Neural progenitor cell (in vitro differentiated cells): ENCODE results near the gene PLIN5. TPM values are rescaled to one million over a fixed set of nuclear protein-coding genes. Genes with fewer than 3 reads are reported as not detected.

ENCODE experiments used
- DNase-seq: peaks from one replicate; pipeline ENCODE4 v3.0.0-alpha.2; 2016; ENCODE audit warnings: low spot score
- H2AFZ ChIP-seq: fragments of 200-600 bp; sonication (generic); replicated peaks from 2 replicates; pipeline ENCODE4 v1.6.1; 2016; ENCODE audit warnings: antibody characterized with exemption
- H3F3A ChIP-seq: fragments of 200-600 bp; sonication (generic); 2 replicates; pipeline ENCODE4 v1.6.1; 2016; ENCODE audit warnings: antibody characterized with exemption, low read depth
- H3K27ac ChIP-seq: fragments of 200-600 bp; sonication (generic); 2 replicates; pipeline ENCODE4 v1.5.1; 2016; ENCODE audit warnings: mild to moderate bottlenecking
- H3K27me3 ChIP-seq: fragments of 200-600 bp; sonication (generic); 2 replicates; pipeline ENCODE4 v1.6.1; 2016; ENCODE audit warnings: mild to moderate bottlenecking, moderate library complexity
- H3K36me3 ChIP-seq: fragments of 200-600 bp; sonication (generic); 2 replicates; pipeline ENCODE4 v1.5.1; 2016
- H3K4me1 ChIP-seq: fragments of 200-600 bp; sonication (generic); 2 replicates; pipeline ENCODE4 v1.6.1; 2016; ENCODE audit warnings: mixed run types
- H3K4me2 ChIP-seq: fragments of 200-600 bp; sonication (generic); 2 replicates; pipeline ENCODE4 v1.6.1; 2016
- H3K4me3 ChIP-seq: fragments of 200-600 bp; sonication (generic); 2 replicates; pipeline ENCODE4 v1.5.1; 2016
- H3K79me2 ChIP-seq: fragments of 200-600 bp; sonication (generic); 2 replicates; pipeline ENCODE4 v1.6.1; 2016; ENCODE audit warnings: low read depth
- H3K9ac ChIP-seq: fragments of 200-600 bp; sonication (generic); 2 replicates; pipeline ENCODE4 v1.6.1; 2016
- H3K9me3 ChIP-seq: fragments of 200-600 bp; sonication (generic); 2 replicates; pipeline ENCODE4 v1.5.1; 2016; ENCODE audit warnings: low read depth
- H4K20me1 ChIP-seq: fragments of 200-600 bp; sonication (generic); 2 replicates; pipeline ENCODE4 v1.6.1; 2016; ENCODE audit warnings: low read depth
- H3K27ac Mint-ChIP-seq: 3 replicates; pipeline ENCODE4 v1.8.0; 2021; ENCODE audit warnings: mixed read lengths
- H3K27me3 Mint-ChIP-seq: 2 replicates; pipeline ENCODE4 v1.8.0; 2022; ENCODE audit warnings: low read depth, mild to moderate bottlenecking, inconsistent platforms, moderate library complexity, mixed read lengths; ENCODE audit not compliant: insufficient read depth
- H3K36me3 Mint-ChIP-seq: 3 replicates; pipeline ENCODE4 v1.8.0; 2021; ENCODE audit warnings: mixed read lengths
- H3K4me1 Mint-ChIP-seq: 3 replicates; pipeline ENCODE4 v1.8.0; 2021; ENCODE audit warnings: mixed read lengths
- H3K4me3 Mint-ChIP-seq: 3 replicates; pipeline ENCODE4 v1.8.0; 2021; ENCODE audit warnings: mild to moderate bottlenecking, moderate library complexity, mixed read lengths
- H3K9me3 Mint-ChIP-seq: 3 replicates; pipeline ENCODE4 v1.8.0; 2020; ENCODE audit warnings: mixed read lengths
- EZH2 ChIP-seq: fragments of 200-600 bp; sonication (generic); IDR thresholded peaks from 2 replicates; pipeline ENCODE4 v1.6.1; 2017; ENCODE audit warnings: antibody characterized with exemption, mild to moderate bottlenecking, moderate library complexity
- EZH2phosphoT487 ChIP-seq: fragments of 200-600 bp; sonication (generic); IDR thresholded peaks from 2 replicates; pipeline ENCODE4 v1.6.1; 2017; ENCODE audit warnings: antibody characterized with exemption
- total RNA-seq: library from RNA; depleted of rRNA; stranded (reverse); fragments of >200 nt; gene quantifications from 2 replicates; pipeline ENCODE4 v1.2.3, GENCODE V29; 2015; ENCODE audit warnings: low replicate concordance
- TF ChIP-seq, protein P1 (sequence below): fragments of 200-600 bp; sonication (generic); IDR thresholded peaks from 2 replicates; pipeline ENCODE4 v1.5.1; 2017; ENCODE audit warnings: antibody characterized with exemption, mild to moderate bottlenecking

The PLIN5 gene
- total RNA-seq, 1 donor from 2014 or later: 1.2 TPM

DNA sequence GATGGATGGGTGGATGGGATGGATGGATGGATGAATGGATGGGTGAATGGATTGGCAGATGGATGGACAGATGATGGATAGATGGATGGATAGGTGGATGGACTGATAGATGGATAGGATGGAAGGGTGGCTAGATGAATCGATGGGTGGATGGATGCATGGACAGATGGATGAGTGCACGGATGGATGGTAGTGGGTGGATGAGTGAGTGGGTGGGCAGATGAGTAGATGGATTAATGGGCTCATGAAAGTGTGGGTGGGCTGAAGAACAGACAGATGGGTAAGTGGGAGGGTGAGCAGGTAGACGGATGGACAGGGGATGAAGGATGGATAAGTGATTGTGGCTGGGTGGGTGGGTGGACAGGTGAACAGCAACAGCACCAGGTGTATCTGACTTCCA is 18.8 kb upstream of the PLIN5 start:
- peaks cover 34% of the 10 kb centered on the region for H4K20me1 ChIP-seq
- peaks cover 2% of the 10 kb centered on the region for H3K4me1 Mint-ChIP-seq

DNA sequence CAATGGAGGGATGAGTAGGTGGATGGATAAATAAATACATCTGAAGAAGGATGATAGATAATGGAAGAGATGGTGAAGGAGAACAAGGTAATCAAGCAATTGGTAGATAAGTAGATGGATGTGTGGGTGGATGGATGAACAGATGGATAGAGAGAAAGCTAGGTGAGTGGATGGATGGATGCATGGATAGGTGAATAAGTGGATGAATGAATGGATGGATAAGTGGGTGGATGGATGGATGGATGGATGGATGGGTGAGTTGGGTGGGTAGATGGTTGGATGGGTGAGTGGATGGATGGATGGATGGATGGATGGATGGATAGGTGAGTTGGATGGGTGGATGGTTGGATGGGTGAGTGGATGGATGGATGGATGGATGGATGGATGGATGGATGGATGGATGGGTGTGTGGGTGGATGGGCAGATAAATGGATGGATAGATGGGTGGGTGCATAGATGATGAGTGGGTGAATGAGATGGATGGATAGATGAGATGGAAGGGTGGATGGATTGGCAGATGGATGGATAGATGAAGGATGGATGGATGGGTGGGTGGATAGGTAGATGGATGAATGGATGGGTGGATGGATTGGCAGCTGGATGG is 18.2 kb upstream of the PLIN5 start:
- no peak overlapping the region for H3K4me3 Mint-ChIP-seq
- peaks cover 30% of the 10 kb centered on the region for H4K20me1 ChIP-seq

More for the DNA sequence above, 18.8 kb upstream of the PLIN5 start:
- H3K36me3 ChIP-seq: no peaks in the 10 kb centered on the region
- Mint-ChIP-seq H3K4me3 (no peak overlapping the region), H3K27ac (no peak overlapping the region), H3K9me3 (no peaks in the 10 kb centered on the region), H3K27me3 (no peaks in the 10 kb centered on the region), H3K36me3 (peaks cover 19% of the 10 kb centered on the region)
- no peak overlapping the region for H2AFZ ChIP-seq
- TF ChIP-seq EZH2: no peak
- TF ChIP-seq, protein P1, sequence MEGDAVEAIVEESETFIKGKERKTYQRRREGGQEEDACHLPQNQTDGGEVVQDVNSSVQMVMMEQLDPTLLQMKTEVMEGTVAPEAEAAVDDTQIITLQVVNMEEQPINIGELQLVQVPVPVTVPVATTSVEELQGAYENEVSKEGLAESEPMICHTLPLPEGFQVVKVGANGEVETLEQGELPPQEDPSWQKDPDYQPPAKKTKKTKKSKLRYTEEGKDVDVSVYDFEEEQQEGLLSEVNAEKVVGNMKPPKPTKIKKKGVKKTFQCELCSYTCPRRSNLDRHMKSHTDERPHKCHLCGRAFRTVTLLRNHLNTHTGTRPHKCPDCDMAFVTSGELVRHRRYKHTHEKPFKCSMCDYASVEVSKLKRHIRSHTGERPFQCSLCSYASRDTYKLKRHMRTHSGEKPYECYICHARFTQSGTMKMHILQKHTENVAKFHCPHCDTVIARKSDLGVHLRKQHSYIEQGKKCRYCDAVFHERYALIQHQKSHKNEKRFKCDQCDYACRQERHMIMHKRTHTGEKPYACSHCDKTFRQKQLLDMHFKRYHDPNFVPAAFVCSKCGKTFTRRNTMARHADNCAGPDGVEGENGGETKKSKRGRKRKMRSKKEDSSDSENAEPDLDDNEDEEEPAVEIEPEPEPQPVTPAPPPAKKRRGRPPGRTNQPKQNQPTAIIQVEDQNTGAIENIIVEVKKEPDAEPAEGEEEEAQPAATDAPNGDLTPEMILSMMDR: no peak
- TF ChIP-seq EZH2phosphoT487: no peak
- H3F3A ChIP-seq: no peaks in the 10 kb centered on the region
- H3K79me2 ChIP-seq: no peaks in the 10 kb centered on the region
- H3K4me2 ChIP-seq: no peak overlapping the region
- DNase-seq: no peak
- H3K27ac ChIP-seq: no peak overlapping the region
- no peaks in the 10 kb centered on the region for H3K27me3 ChIP-seq
- H3K4me3 ChIP-seq: no peak overlapping the region
- H3K9me3 ChIP-seq: no peaks in the 10 kb centered on the region
- no peak overlapping the region for H3K9ac ChIP-seq
- H3K4me1 ChIP-seq: no peaks in the 10 kb centered on the region

GRCh38 chr19:4552525-4552819 is 17.4 kb upstream of the PLIN5 start:
- no peak for DNase-seq
- H3K4me1 Mint-ChIP-seq: peaks cover 1% of the 10 kb centered on the region
- H3K36me3 ChIP-seq: no peaks in the 10 kb centered on the region
- H3K79me2 ChIP-seq: no peaks in the 10 kb centered on the region
- no peaks in the 10 kb centered on the region for H3K9me3 ChIP-seq
- H3K27ac Mint-ChIP-seq: no peak overlapping the region
- H3K9ac ChIP-seq: no peak overlapping the region
- H4K20me1 ChIP-seq: peaks cover 26% of the 10 kb centered on the region
- H3K27me3 Mint-ChIP-seq: no peaks in the 10 kb centered on the region
- H3K4me3 ChIP-seq: no peak overlapping the region
- no peak overlapping the region for H3K27ac ChIP-seq
- H3K4me2 ChIP-seq: no peak overlapping the region
- no peak for TF ChIP-seq EZH2
- no peak for TF ChIP-seq EZH2phosphoT487
- TF ChIP-seq, protein P1: no peak
- H3K4me1 ChIP-seq: no peaks in the 10 kb centered on the region
- no peak overlapping the region for H2AFZ ChIP-seq
- no peaks in the 10 kb centered on the region for H3K9me3 Mint-ChIP-seq
- peaks cover 19% of the 10 kb centered on the region for H3K36me3 Mint-ChIP-seq
- H3K4me3 Mint-ChIP-seq: no peak overlapping the region
- H3F3A ChIP-seq: no peaks in the 10 kb centered on the region
- H3K27me3 ChIP-seq: no peaks in the 10 kb centered on the region

More for the DNA sequence above, 18.2 kb upstream of the PLIN5 start:
- H3K79me2 ChIP-seq: no peaks in the 10 kb centered on the region
- no peak overlapping the region for H3K4me2 ChIP-seq
- Mint-ChIP-seq H3K4me1 (peaks cover 2% of the 10 kb centered on the region), H3K9me3 (no peaks in the 10 kb centered on the region), H3K36me3 (peaks cover 19% of the 10 kb centered on the region), H3K27ac (no peak overlapping the region), H3K27me3 (no peaks in the 10 kb centered on the region)
- H3K9ac ChIP-seq: no peak overlapping the region
- H2AFZ ChIP-seq: no peak overlapping the region
- no peak overlapping the region for H3K27ac ChIP-seq
- H3K36me3 ChIP-seq: no peaks in the 10 kb centered on the region
- H3F3A ChIP-seq: no peaks in the 10 kb centered on the region
- no peak overlapping the region for H3K4me3 ChIP-seq
- H3K27me3 ChIP-seq: no peaks in the 10 kb centered on the region
- no peak for DNase-seq
- TF ChIP-seq EZH2phosphoT487 (no peak), EZH2 (no peak)
- TF ChIP-seq, protein P1: no peak
- H3K9me3 ChIP-seq: no peaks in the 10 kb centered on the region
- no peaks in the 10 kb centered on the region for H3K4me1 ChIP-seq
